Thyroid gland (tissue), 4 donors: ENCODE measurements around the gene TCF21.

ENCODE experiments used
- CTCF ChIP-seq, 6 experiments: fragments of 200-600 bp in 3 of 6; fragments of 450-650 bp in 3 of 6; sonication (generic) in 3 of 6; IDR thresholded peaks; one replicate each; pipeline ENCODE4 v1.5.1; 2016 to 2019; ENCODE audit warnings: antibody characterized with exemption in 6 of 6, mild to moderate bottlenecking in 2 of 6, inconsistent platforms in 1 of 6, moderate library complexity in 1 of 6
- POLR2A ChIP-seq, 2 donors: fragments of 450-650 bp; IDR thresholded peaks; one replicate each; pipeline ENCODE4 v1.6.1; 2017; ENCODE audit warnings: antibody characterized with exemption in 2 of 2, mild to moderate bottlenecking in 2 of 2, moderate library complexity in 1 of 2

GRCh38 chr6:133843098-133843497, 45.8 kb upstream of the TCF21 start:
- no peak for TF ChIP-seq CTCF (IDR thresholded peaks at IDR 0.05)
- TF ChIP-seq POLR2A (IDR thresholded peaks at IDR 0.05), result no peak
